IPS DF 19.7 (cell line): Measurements from ENCODE around the gene RAVER2.

Source experiments
- DNase-seq: peaks from one replicate; pipeline ENCODE4 v3.0.0-alpha.2; 2013; ENCODE audit warnings: low read depth, low spot score

The RAVER2 gene

GRCh38 chr1:64877151-64877550 is 132.3 kb downstream of the RAVER2 start:
- no peak for DNase-seq

DNA sequence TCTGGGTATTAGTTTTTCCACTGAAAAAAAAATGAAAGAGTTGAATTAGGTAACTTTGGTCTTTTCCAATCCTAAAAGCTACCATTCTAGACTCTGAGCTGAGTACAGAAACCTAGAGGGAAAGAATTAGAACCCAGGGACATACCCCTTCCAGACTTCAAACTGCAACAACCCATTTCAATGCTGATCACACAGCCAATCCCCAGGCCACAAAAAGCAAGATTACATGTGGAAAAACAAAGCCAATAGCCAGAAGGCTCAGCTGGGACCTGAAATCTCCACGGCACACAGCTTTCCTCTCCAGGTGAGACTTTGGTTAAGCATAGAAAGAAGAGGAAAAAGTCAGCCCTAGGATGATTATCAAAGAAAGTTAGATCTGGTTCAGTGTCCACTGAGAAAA is 132.7 kb downstream of the RAVER2 start:
- no peak for DNase-seq

GRCh38 chr1:64878090-64878489 is 133.2 kb downstream of the RAVER2 start:
- no peak for DNase-seq

DNA sequence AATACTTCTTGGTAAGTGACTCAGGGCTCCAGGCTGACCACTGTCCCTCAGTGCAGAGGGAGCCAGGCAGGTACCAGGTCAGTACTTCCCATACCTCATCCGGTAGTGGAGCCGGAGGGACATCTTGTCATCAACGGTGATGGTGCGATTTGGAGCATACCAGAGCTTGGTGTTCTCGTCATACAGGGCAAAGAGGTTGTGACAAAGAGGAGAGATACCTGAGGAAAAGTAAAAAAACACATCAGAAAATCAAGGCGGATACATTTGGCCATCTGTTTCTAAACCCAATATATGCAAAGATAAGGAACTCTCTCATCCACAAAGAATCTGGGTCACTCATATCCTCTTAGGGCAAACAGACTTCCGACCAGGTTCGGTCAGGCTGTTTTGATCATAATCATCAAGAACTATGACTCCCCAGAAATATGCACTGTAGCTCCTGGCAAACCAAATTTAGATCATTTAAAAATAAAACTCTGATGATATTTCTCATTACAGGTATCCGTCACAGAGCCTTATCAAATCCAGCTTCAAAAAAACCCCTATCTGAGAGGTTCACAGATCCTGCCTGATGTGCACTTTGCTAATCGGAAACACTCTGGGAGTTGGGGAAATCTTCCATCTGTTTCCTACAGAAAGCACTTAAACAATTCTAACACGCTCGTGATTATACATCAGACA is 134.2 kb downstream of the RAVER2 start:
- no peak for DNase-seq

DNA sequence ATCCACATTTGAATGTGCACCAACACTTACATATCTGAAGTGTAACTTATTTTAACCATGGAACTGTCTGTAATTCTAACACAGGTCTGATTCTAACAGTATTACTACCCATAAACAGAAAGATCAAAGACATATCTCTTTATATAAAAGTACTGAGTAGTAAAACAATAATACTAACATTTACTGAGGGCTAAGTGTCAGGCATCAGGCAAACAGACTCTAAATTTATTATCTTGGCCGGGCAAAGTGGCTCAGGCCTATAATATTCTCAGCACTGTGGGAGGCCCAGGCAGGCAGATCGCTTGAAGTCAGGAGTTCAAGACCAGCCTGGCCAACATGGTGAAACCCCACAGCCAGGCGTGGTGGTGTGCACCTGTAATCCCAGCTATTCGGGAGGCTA is 135.6 kb downstream of the RAVER2 start:
- no peak for DNase-seq

DNA sequence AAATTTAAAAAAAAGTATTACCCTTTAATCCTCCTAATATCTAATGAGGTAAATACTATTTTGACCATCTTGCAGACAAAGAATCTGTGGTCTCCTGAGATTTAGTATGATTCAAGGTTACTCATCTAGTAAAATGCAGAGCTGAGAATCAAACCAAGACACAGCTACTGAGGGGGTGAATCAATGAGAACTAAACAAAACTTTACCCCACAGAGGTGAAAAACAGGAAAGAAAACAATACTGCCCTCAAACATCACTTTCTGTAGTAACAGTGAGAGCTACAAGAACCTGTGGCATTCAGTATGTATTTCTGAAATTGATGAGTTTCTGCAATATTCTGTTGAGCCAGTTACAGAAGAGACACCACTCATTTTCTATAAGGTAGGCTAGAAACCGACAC is 136.4 kb downstream of the RAVER2 start:
- DNase-seq, result no peak
